HG03045 (cell line): Measurements from ENCODE around the gene SLC2A9.
"Not testable (repeated sequence)": the region's sequence is repeated elsewhere in the genome, so short reads cannot be mapped to it uniquely, and the experiment has no call there.

ENCODE experiments used
- ATAC-seq: cut with Tn5 transposase; IDR thresholded peaks from one replicate; pipeline ENCODE4 v1.9.1; 2021; ENCODE audit warnings: mild to moderate bottlenecking, moderate library complexity; ENCODE audit not compliant: unreplicated experiment

SLC2A9 gene

DNA sequence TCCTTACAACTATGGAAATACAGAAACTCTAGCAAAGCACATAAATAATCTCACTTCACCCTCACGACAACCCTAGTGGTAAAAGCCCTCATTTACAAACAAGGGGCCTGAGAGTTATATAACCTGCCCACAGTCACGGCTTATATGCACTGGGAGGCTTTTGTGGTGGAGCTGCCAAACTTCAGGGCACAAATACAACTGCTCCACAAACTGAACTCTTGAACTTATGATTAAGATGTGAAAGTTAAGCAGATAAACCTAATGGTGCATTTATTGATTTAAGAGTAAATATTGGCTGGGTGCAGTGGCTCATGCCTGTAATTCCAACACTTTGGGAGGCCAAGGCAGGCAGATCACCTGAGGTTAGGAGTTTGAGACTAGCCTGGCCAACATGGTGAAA is 19.0 kb downstream of the SLC2A9 start:
- no peak for ATAC-seq

DNA sequence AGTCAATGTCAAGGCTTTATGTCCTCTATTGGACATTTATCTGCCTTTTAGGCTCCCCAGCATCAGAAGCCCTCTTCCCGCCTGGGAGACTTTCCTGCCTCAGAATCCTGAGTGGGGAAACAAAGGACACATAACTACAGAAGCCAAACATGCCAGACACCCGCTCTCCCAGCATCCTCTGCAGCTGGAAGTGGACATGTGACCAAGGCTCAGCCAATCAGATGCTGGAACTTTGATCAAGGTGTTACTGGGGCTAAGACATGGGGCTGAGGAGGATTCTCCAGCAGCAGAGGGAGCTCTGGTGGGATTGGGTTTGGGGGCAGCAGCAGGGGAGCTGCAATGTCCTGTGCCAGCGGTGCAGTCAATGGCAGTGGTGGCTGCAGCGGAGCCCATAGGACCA is 19.5 kb downstream of the SLC2A9 start:
- no peak for ATAC-seq

GRCh38 chr4:9999956-10000561 is 21.2 kb downstream of the SLC2A9 start:
- peak; percentile 51 for ATAC-seq

GRCh38 chr4:9997886-9998285 is 23.4 kb downstream of the SLC2A9 start:
- no peak for ATAC-seq

DNA sequence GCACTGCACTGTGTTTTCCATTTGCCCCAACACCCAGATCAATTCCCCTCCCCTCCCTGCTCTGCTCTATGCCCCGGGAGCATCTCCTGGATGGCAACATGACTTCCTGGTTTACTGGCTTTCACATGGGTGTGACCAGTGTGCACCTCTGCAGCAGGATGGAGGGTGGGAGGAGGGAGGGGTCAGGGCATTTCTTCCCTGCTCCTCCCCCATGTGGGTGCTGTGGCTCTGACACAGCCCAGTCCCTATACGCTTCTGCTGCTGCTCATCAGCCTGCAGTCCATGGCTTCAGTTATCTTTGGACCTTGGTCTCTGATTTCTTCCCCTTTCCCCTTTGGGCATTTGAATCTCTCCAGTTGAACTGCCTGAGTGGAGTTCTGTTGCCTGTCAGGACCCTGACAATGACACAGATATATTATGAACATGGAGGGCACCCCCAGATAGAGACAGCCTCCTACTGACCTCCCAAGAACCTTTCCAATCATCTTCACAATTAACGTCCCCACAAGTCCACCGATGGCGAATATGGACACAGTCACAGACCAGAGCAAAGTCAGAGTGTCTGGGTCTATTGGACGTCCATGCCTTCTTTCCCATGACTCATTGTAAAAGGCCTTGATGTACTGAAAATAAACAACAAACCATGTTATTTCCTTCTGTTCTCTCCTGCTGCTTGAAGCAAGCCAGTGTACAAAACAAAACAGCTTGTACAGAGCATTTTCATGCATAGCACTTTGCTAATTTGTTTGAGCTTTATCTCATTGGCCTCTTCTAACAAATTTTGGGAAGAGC is 24.8 kb downstream of the SLC2A9 start:
- ATAC-seq: no peak

DNA sequence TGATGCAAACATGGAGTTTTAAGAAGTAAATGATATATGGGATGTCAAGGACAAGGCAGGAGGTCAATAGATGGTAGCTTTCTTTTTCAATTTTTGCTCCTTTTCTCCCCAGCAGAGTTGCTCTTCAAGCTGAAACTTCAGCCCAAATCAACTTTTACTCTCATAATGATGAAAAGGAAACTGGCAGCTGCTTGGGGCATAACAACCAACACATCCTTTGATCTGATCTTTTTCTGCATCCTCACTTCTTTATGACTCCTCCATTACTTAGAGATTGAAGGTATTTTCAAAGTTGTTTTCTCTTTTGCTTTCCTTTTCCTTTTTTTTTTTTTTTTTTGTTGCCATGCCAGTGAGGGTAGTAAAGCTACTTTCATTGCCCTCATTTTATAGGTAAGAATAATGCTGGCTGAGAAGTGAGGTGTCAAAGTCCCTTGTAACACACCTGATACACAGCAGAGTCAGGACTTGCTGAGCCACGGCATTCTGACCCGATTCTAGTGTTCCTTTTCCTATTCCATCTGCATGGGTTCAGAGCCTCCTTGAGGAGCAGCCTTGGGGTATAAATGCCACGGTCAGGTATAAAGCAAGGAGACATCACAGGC is 26.9 kb downstream of the SLC2A9 start:
- ATAC-seq: no peak

DNA sequence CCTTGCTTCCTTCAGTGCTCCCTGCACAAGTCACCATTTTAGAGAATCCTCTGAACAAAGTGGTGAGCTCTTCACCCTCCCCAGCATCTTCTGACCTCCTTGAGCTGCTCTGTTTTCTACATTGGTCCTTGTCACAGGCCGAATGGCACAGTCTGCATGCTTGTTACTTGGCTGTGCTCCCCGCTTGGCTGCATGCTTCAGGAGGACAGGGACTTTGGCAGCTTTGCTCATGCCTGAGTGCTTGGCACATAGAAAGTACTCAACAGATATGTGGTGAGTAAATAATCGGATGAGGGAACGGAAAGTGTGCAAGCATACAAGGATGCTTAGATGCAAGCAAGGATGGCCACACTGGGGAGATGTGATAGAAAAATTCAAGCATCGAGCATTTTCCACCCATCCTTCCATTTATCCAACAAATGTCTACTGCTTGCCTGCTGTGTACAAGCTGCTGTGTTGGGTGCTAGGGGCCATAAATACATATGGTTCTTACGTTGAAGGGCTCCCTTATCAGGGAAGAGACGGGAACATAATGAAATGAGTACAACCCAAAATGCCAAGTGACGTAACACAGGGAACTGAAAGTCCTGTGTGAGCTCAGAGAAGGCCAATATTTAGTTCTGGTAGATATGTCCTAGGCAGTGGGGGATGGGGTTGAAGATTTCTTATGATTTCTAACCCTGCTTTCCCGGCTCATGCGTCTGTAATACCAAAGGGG is 31.2 kb downstream of the SLC2A9 start:
- no peak for ATAC-seq

DNA sequence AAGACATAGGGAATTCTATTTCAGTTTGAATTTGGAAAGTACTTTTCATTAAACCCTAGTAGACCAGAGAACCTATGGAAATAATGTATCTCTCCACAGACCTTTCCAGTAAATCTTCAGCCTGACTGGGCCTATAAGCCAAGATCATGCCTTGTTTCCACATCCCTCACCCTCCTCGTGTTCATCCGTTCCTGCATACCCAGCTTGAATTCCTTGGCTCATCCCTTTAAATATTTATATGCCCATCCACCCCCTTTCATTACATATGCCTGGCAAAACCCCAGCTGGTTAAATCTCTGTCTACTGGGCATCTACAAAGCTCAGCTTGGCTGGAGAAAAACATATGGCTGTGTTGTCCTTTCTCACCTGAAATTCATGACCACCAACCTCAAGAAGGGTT is 32.4 kb downstream of the SLC2A9 start:
- no peak for ATAC-seq

DNA sequence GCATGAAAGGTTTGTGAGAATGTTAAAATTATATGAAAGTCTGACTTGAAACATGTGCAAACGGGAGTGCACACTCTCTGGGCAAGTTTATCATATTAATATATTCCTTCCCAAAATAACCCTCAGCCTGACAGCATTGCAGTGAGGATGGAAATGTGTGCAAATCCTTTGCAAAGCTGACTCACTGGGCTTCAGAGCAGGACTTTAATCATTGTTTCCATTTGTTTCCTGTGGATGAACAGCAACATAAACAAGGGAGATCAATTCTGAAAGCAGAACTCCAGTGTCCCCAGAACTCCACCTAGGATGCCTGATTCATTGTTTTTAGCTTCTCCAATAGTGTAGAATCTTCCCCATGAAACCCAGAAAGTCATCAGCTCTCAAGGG is 32.9 kb downstream of the SLC2A9 start:
- no peak for ATAC-seq

DNA sequence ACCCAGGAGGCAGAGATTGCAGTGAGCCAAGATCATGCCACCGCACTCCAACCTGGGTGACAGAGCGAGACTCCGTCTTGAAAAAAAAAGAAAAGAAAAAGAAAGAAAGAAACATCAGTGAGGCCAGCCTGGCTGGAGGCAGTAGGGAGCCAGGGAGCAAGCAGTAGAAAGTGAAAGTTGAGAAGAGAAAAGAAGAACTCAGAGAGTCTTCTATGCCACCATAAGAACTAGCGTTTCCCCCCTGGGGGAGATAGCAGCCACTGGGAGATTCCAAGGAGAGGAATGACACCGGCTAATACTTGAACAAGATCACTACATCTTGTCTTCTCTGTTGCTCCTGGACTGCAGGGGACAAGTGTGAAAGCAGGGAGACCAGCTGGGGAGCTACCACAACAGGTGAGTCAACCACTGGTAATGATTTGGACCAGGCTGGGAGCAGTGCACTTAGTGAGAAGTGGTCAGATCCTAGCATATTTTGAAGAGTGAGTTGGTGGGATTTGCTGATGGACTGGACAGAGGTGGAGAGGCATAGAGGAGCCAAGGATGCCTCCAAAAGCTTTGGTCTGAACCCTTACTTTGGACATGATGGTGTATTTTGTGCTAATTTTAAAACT is 33.4 kb downstream of the SLC2A9 start:
- peak; percentile 48 for ATAC-seq

- no peak for ATAC-seq
Observed at GRCh38 chr4:9984621-9985020, 36.7 kb downstream of the SLC2A9 start.

DNA sequence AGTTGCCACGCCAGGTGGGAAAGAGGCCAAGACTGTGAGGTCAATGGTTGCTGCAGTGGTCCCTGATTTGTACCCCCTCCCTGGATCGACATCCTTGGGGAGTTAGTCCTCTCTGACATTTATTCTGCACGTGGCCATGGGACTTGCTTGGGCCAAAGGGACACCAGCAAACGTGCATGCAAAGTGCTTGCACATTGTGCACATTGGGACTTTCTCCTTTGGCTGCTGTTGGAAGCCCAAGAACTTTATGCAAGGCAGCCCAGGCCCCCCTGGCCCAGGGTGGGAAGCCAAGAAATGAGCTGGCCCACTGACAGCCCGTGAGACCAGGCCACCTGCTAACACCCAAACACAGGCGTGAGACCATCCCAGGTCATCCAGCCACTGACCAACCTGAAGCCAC is 38.1 kb downstream of the SLC2A9 start:
- ATAC-seq: no peak

- ATAC-seq: not testable (repeated sequence)
Observed at GRCh38 chr4:9981899-9982298, 39.4 kb downstream of the SLC2A9 start.

GRCh38 chr4:9980898-9981297 is 40.4 kb downstream of the SLC2A9 start:
- ATAC-seq: no peak

DNA sequence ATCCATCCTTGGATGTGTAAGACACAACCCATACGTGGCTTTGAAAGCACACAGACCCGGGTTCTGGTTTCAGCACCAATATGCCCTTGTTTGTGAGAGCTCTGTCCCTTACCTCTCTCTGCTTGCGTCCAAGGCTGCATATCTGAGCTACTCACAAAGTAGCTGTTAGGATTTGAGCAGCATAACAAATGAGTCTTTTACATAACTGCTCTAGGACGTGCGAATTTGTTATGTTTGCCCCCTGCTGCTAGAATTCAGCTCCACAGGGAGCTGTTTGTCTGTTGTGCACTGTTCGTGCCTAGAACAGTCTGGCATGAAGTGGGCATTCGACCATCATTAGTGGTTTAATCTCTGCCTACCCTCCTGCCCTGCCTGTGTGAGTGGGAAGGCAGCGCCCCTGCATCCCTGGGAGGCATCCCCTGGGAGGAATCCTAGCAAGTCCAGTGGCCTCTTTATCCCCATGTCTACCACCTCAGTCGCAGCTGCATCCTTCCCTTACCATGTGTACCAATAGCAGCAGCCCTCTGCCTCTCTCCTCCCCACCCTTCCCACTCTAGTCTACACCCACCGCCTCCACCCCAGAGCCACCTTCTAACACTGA is 42.1 kb downstream of the SLC2A9 start:
- ATAC-seq: no peak

GRCh38 chr4:9977518-9978031 is 43.7 kb downstream of the SLC2A9 start:
- no peak for ATAC-seq

GRCh38 chr4:9976781-9977180 is 44.5 kb downstream of the SLC2A9 start:
- ATAC-seq: no peak

- ATAC-seq: no peak
Observed at GRCh38 chr4:9976293-9976692, 45.0 kb downstream of the SLC2A9 start.

DNA sequence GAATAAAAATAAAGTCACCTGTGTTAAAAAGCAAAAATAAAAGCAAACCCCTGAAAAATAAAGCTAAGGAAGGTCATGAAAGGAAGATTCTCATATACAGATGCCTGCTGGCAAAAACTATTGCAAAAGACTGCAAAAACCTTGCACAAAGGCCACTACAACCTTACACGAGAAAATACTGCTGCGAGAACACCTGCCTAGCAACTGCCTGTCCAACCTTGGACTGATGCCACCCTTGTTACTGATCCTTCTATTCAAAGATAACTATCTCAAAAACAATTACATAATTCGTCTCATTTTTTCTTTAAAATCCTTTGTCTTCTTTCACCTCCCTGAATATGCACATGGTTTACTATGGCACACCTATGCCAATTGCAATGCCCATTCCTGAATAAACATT is 49.6 kb downstream of the SLC2A9 start:
- ATAC-seq: no peak

DNA sequence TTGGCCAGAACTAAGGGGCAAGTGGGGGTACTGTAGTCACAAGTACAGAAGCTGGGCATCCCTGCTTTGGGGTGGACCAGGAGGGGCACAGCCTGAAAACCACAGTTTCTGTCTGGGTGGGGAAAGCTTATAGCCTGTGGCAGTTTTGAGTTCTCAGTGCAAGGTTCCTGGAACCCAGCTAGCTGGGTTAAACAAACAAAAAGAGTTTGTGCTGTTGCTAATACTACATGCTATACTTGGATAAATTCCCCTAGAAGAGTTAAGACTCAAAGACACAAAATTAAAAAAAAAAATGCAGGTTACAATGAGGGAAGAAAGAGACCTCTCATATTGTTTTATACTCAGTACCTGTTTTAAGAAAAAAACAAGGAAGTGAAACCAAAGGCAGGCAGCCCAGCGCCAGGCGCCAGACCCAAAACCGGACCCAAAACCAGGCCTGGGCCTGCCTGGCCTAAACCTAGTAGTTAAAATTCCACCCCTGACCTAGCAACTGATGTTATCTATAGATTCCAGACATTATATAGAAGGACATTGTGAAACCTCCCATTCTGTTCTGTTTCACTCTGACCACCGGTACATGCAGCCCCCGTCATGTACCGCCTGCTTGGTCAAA is 50.8 kb downstream of the SLC2A9 start:
- peak; percentile 74 for ATAC-seq
